Esophagus muscularis mucosa (tissue), 4 donors: ENCODE measurements around the gene PPP4R1. TPM values are rescaled to one million over a fixed set of nuclear protein-coding genes. Genes with fewer than 3 reads are reported as not detected.

Experiments used
- DNase-seq: peaks from one replicate; pipeline ENCODE4 v3.0.0-alpha.2; 2017; ENCODE audit errors: extremely low spot score
- H3K27ac ChIP-seq, 4 donors: fragments of 200-600 bp; sonication (generic); replicated peaks in 1 of 4; 1 replicate in 3 of 4; 2 replicates in 1 of 4; pipeline ENCODE4 v1.5.1; 2016 to 2019; ENCODE audit warnings: mild to moderate bottlenecking in 1 of 4
- H3K27me3 ChIP-seq, 4 donors: fragments of 200-600 bp; sonication (generic); one replicate each; pipeline versions ENCODE4 v1.5.1 to v1.6.0; 2016 to 2019
- H3K36me3 ChIP-seq, 4 donors: fragments of 200-600 bp; sonication (generic); one replicate each; pipeline ENCODE4 v1.5.1; 2016 to 2019
- H3K4me1 ChIP-seq, 4 donors: fragments of 200-600 bp; sonication (generic); one replicate each; pipeline ENCODE4 v1.5.1; 2016 to 2019
- H3K4me3 ChIP-seq, 4 donors: fragments of 200-600 bp; sonication (generic); 1 replicate in 2 of 4; 2 replicates in 2 of 4; pipeline ENCODE4 v1.5.1; 2016 to 2019; ENCODE audit warnings: mild to moderate bottlenecking in 4 of 4, moderate library complexity in 1 of 4
- H3K9me3 ChIP-seq, 4 donors: fragments of 200-600 bp; sonication (generic); 1 replicate in 3 of 4; 2 replicates in 1 of 4; pipeline ENCODE4 v1.5.1; 2016 to 2019
- EP300 ChIP-seq: sonication (generic); formaldehyde crosslinking; IDR thresholded peaks from one replicate; pipeline ENCODE4 v1.6.1; 2017; ENCODE audit warnings: antibody characterized with exemption
- POLR2A ChIP-seq: fragments of 450-650 bp; IDR thresholded peaks from one replicate; pipeline ENCODE4 v1.6.1; 2017; ENCODE audit warnings: antibody characterized with exemption, moderate library complexity, mild to moderate bottlenecking, low read depth
- POLR2AphosphoS5 ChIP-seq, 2 donors: sonication (generic); formaldehyde crosslinking; IDR thresholded peaks; one replicate each; pipeline ENCODE4 v1.6.1; 2017; ENCODE audit warnings: antibody characterized with exemption in 2 of 2
- WGBS: methylation state at CpG from one replicate; pipeline ENCODE4 v1.1.5; 2018; 5-methylcytosine and 5-hydroxymethylcytosine counted together
- intact Hi-C: fragments of 100-400 bp; cut with DNase I; formaldehyde crosslinking; loops from one replicate; pipeline ENCODE4 v1.15.1; 2023
- total RNA-seq, 4 donors: library from RNA; depleted of rRNA; stranded (reverse); fragments of >200 nt; gene quantifications; one replicate each; pipeline versions ENCODE4 v1.1.0 to v1.2.1, GENCODE V29; 2016
- TF ChIP-seq, protein P1 (sequence below), 3 experiments: fragments of 200-600 bp in 2 of 3; fragments of 450-650 bp in 1 of 3; sonication (generic) in 2 of 3; IDR thresholded peaks; one replicate each; pipeline ENCODE4 v1.5.1; 2017 to 2019; ENCODE audit warnings: antibody characterized with exemption in 3 of 3, mild to moderate bottlenecking in 2 of 3, moderate library complexity in 1 of 3

The PPP4R1 gene
- total RNA-seq, 4 donors from 2014 or later, result 74.6 to 129 (median 97.1) TPM

DNA sequence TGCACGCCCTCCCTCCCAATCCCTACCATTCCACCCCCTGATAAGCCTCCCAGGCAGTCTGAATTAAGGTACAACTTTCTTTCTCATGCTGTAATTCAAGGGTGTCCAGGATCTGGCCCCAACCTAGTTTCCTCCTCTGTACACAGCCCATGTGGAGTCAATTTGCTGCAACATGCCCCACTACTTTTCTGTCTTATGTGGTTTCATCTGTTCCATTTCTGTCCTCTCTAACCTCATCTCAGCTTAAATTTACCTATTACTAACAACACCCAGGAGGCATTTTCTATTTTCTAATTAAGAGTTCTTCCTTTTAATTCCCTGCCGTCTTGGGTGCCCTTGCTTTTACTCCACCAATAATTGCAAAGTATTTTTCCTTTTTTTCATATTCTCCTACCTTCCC, 10.0 kb downstream of the PPP4R1 start:
- H3K4me1 ChIP-seq, result peaks cover 11 to 33% (median 18%) of the 10 kb centered on the region in 4 donors
- no peak overlapping the region for H3K4me3 ChIP-seq
- 95% methylated on average over 2 of the region's 2 CpGs for WGBS
- H3K27ac ChIP-seq, result no peak overlapping the region
- TF ChIP-seq, protein P1, sequence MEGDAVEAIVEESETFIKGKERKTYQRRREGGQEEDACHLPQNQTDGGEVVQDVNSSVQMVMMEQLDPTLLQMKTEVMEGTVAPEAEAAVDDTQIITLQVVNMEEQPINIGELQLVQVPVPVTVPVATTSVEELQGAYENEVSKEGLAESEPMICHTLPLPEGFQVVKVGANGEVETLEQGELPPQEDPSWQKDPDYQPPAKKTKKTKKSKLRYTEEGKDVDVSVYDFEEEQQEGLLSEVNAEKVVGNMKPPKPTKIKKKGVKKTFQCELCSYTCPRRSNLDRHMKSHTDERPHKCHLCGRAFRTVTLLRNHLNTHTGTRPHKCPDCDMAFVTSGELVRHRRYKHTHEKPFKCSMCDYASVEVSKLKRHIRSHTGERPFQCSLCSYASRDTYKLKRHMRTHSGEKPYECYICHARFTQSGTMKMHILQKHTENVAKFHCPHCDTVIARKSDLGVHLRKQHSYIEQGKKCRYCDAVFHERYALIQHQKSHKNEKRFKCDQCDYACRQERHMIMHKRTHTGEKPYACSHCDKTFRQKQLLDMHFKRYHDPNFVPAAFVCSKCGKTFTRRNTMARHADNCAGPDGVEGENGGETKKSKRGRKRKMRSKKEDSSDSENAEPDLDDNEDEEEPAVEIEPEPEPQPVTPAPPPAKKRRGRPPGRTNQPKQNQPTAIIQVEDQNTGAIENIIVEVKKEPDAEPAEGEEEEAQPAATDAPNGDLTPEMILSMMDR (IDR thresholded peaks at IDR 0.05), result no peak
- TF ChIP-seq POLR2AphosphoS5 (IDR thresholded peaks at IDR 0.05) (no peak), EP300 (no peak), POLR2A (no peak)
- no peaks in the 10 kb centered on the region for H3K36me3 ChIP-seq
- peaks cover 0 to 15% (median 8%) of the 10 kb centered on the region in 4 donors for H3K9me3 ChIP-seq
- no peaks in the 10 kb centered on the region for H3K27me3 ChIP-seq
- intact Hi-C loops, result no loop called here
- no peak for DNase-seq

DNA sequence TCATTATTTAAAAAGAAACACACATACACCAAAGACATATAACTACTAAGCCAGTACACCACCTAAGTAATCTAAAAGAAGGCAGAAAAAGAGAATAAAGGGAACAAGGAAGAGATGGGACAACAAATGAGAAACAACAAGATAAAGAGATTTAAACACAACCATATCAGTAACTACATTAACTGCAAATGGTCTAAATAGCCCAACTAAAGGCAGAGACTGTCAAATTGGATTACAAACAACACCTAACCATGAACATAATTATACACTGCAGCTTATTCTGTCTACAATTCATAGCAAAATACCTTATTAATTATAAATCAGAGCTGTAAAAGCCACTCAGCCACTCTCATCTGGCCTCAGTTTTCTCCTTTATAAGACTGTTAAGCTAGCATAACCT, 15.0 kb downstream of the PPP4R1 start:
- no peak overlapping the region for H3K4me3 ChIP-seq
- H3K27ac ChIP-seq, result no peak overlapping the region
- no peak for TF ChIP-seq POLR2A
- no peak for TF ChIP-seq POLR2AphosphoS5 (IDR thresholded peaks at IDR 0.05)
- TF ChIP-seq, protein P1 (IDR thresholded peaks at IDR 0.05), result no peak
- TF ChIP-seq EP300, result no peak
- peaks cover 15 to 26% (median 21%) of the 10 kb centered on the region in 4 donors for H3K4me1 ChIP-seq
- intact Hi-C loops, result no loop called here
- no peaks in the 10 kb centered on the region for H3K27me3 ChIP-seq
- DNase-seq, result no peak
- H3K9me3 ChIP-seq, result peaks cover 0 to 23% (median 10%) of the 10 kb centered on the region in 4 donors
- H3K36me3 ChIP-seq, result no peaks in the 10 kb centered on the region

DNA sequence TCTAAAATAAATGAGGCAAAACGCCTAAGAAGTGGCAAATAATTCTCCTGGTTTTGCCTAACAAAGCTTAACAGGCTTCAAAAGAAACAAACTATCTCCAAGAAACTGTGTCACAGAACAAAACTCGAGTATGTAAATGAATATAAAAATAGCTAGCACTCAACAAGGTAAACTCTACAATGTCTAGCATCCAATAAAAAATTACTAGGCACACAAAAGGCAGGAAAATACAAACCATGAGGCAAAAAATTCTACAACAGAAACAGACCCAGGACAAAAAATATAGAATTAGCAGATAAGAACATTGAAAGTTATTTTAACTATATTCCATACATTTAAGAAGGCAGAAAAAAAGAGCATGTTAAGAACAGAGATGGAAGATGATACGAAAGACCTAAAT, 16.8 kb downstream of the PPP4R1 start:
- DNase-seq, result no peak
- TF ChIP-seq, protein P1 (IDR thresholded peaks at IDR 0.05), result no peak
- no peak for TF ChIP-seq EP300
- intact Hi-C loops, result no loop called here
- Histone ChIP-seq H3K4me1 (peaks cover 15 to 34% (median 20%) of the 10 kb centered on the region in 4 donors), H3K27ac (no peak overlapping the region), H3K9me3 (peaks cover 0 to 23% (median 10%) of the 10 kb centered on the region in 4 donors), H3K27me3 (no peaks in the 10 kb centered on the region), H3K36me3 (peaks cover 0 to 11% (median 4%) of the 10 kb centered on the region in 4 donors), H3K4me3 (no peak overlapping the region)
- WGBS, result 91% methylated on average over 3 of the region's 3 CpGs

- Histone ChIP-seq H3K36me3 (peaks cover 0 to 18% (median 5%) of the 10 kb centered on the region in 4 donors), H3K27ac (no peak overlapping the region), H3K9me3 (peaks cover 0 to 23% (median 10%) of the 10 kb centered on the region in 4 donors), H3K27me3 (no peaks in the 10 kb centered on the region), H3K4me1 (peaks cover 15 to 34% (median 20%) of the 10 kb centered on the region in 4 donors), H3K4me3 (no peak overlapping the region)
- 94% methylated on average over 4 of the region's 4 CpGs for WGBS
- TF ChIP-seq POLR2AphosphoS5 (IDR thresholded peaks at IDR 0.05) (no peak), EP300 (no peak)
- TF ChIP-seq, protein P1 (IDR thresholded peaks at IDR 0.05), result no peak
- intact Hi-C loops, result no loop called here
- no peak for DNase-seq
Observed at GRCh38 chr18:9596843-9597526, 17.4 kb downstream of the PPP4R1 start.

GRCh38 chr18:9596226-9596625, 18.1 kb downstream of the PPP4R1 start:
- peaks cover 15 to 34% (median 20%) of the 10 kb centered on the region in 4 donors for H3K4me1 ChIP-seq
- H3K9me3 ChIP-seq, result peaks cover 0 to 23% (median 10%) of the 10 kb centered on the region in 4 donors
- H3K4me3 ChIP-seq, result no peak overlapping the region
- peaks cover 0 to 20% (median 5%) of the 10 kb centered on the region in 4 donors for H3K36me3 ChIP-seq
- no peaks in the 10 kb centered on the region for H3K27me3 ChIP-seq
- 68% methylated on average over 3 of the region's 3 CpGs for WGBS
- H3K27ac ChIP-seq, result no peak overlapping the region
- TF ChIP-seq, protein P1 (IDR thresholded peaks at IDR 0.05), result no peak
- TF ChIP-seq POLR2AphosphoS5 (IDR thresholded peaks at IDR 0.05) (no peak), POLR2A (no peak), EP300 (no peak)
- DNase-seq, result no peak
- intact Hi-C loops, result no loop called here
